ENCODE results near the gene FOXS1.

FOXS1 gene

GRCh38 chr20:31823360-31824124 lies 21.9 kb downstream of the FOXS1 start:
- in situ Hi-C loops (cut with HindIII; ENCODE audit: low sequenced_read_pairs) = no loop called here
- DNase-seq (ENCODE audit: low read depth, low spot score) = no peak
- TF ChIP-seq CTCF (IDR thresholded peaks at IDR 0.05; ENCODE audit: low read depth, low read length) = peak; percentile 1
- no peak overlapping the region for H3K4me3 ChIP-seq (ENCODE audit: low read depth, low read length)

GRCh38 chr20:31822421-31823330 lies 22.7 kb downstream of the FOXS1 start:
- in situ Hi-C loops (cut with HindIII; ENCODE audit: low sequenced_read_pairs) = no loop called here
- TF ChIP-seq CTCF (IDR thresholded peaks at IDR 0.05; ENCODE audit: low read depth, low read length) = peak; percentile 94
- no peak overlapping the region for H3K4me3 ChIP-seq (ENCODE audit: low read depth, low read length)
- peak; percentile 67 for DNase-seq (ENCODE audit: low read depth, low spot score)

GRCh38 chr20:31821427-31821826 lies 24.0 kb downstream of the FOXS1 start:
- no peak for TF ChIP-seq CTCF (IDR thresholded peaks at IDR 0.05; ENCODE audit: low read depth, low read length)
- in situ Hi-C loops (cut with HindIII; ENCODE audit: low sequenced_read_pairs) = no loop called here
- DNase-seq (ENCODE audit: low read depth, low spot score) = no peak
- no peak overlapping the region for H3K4me3 ChIP-seq (ENCODE audit: low read depth, low read length)

GRCh38 chr20:31820228-31820627 lies 25.2 kb downstream of the FOXS1 start:
- no peak for TF ChIP-seq CTCF (IDR thresholded peaks at IDR 0.05; ENCODE audit: low read depth, low read length)
- in situ Hi-C loops (cut with HindIII; ENCODE audit: low sequenced_read_pairs) = no loop called here
- no peak overlapping the region for H3K4me3 ChIP-seq (ENCODE audit: low read depth, low read length)
- no peak for DNase-seq (ENCODE audit: low read depth, low spot score)

GRCh38 chr20:31819083-31819784 lies 26.2 kb downstream of the FOXS1 start, which contains the start of gene MYLK2:
MYLK2 (plus strand) TSS chr20:31819356; CDS start chr20:31819581, 225 bp downstream.
- DNase-seq (ENCODE audit: low read depth, low spot score) = no peak
- TF ChIP-seq CTCF (IDR thresholded peaks at IDR 0.05; ENCODE audit: low read depth, low read length) = no peak
- no peak within 1 kb of the TSS for H3K4me3 ChIP-seq (ENCODE audit: low read depth, low read length)
- in situ Hi-C loops (cut with HindIII; ENCODE audit: low sequenced_read_pairs) = no loop called here

GRCh38 chr20:31818376-31818908 lies 27.0 kb downstream of the FOXS1 start:
- no peak for TF ChIP-seq CTCF (IDR thresholded peaks at IDR 0.05; ENCODE audit: low read depth, low read length)
- in situ Hi-C loops (cut with HindIII; ENCODE audit: low sequenced_read_pairs) = no loop called here
- no peak overlapping the region for H3K4me3 ChIP-seq (ENCODE audit: low read depth, low read length)

More at GRCh38 chr20:31818376-31818908, 27.0 kb downstream of the FOXS1 start:
- no peak for DNase-seq (ENCODE audit: low read depth, low spot score)

All from astrocyte of the spinal cord (primary cell).